ENCODE measurements around the gene RNF208.

Gene RNF208

GRCh38 chr9:137226338-137227053 lies 4.5 kb upstream of the RNF208 start:
- no peak for DNase-seq

- no peak for DNase-seq
Measured at GRCh38 chr9:137225699-137226331, 3.8 kb upstream of the RNF208 start.

GRCh38 chr9:137224830-137225694 lies 3.0 kb upstream of the RNF208 start, which contains the start of gene CYSRT1:
Gene CYSRT1, plus strand, starts transcription at chr9:137225174. Its CDS starts 448 bp downstream, at chr9:137225622.
- DNase-seq: no peak

- DNase-seq: peak; percentile 95
Measured at GRCh38 chr9:137223078-137223970, 1.3 kb upstream of the RNF208 start.

- no peak for DNase-seq
Measured at GRCh38 chr9:137221506-137222111, 431 bp downstream of the RNF208 start.

GRCh38 chr9:137221095-137221505 lies 940 bp downstream of the RNF208 start:
- DNase-seq: no peak

- no peak for DNase-seq
Measured at GRCh38 chr9:137220317-137221094, 1.5 kb downstream of the RNF208 start.

GRCh38 chr9:137219757-137220316 lies 2.2 kb downstream of the RNF208 start:
- DNase-seq: no peak

- DNase-seq: no peak
Measured at GRCh38 chr9:137218754-137219271, 3.2 kb downstream of the RNF208 start.

GRCh38 chr9:137218212-137218753 lies 3.8 kb downstream of the RNF208 start:
- DNase-seq: no peak

GRCh38 chr9:137217276-137218211 lies 4.5 kb downstream of the RNF208 start:
- peak; percentile 30 for DNase-seq

GRCh38 chr9:137216188-137216965 lies 5.7 kb downstream of the RNF208 start:
- DNase-seq: no peak

- no peak for DNase-seq
Measured at GRCh38 chr9:137215196-137215986, 6.6 kb downstream of the RNF208 start.

GRCh38 chr9:137214620-137215019 lies 7.4 kb downstream of the RNF208 start:
- DNase-seq: no peak

- DNase-seq: no peak
Measured at GRCh38 chr9:137213160-137214060, 8.6 kb downstream of the RNF208 start.

- DNase-seq: no peak
Measured at GRCh38 chr9:137212520-137212919, 9.5 kb downstream of the RNF208 start.

All from NCI-H1436 (cell line).